NCI-H1105 (cell line): ENCODE results near the gene MGST2.
"Not testable (repeated sequence)": the region's sequence is repeated elsewhere in the genome, so short reads cannot be mapped to it uniquely, and the experiment has no call there.

ENCODE experiments used
- DNase-seq: peaks from one replicate; lab custom pipeline; 2025; lab: John Stamatoyannopoulos, UW

MGST2 gene

DNA sequence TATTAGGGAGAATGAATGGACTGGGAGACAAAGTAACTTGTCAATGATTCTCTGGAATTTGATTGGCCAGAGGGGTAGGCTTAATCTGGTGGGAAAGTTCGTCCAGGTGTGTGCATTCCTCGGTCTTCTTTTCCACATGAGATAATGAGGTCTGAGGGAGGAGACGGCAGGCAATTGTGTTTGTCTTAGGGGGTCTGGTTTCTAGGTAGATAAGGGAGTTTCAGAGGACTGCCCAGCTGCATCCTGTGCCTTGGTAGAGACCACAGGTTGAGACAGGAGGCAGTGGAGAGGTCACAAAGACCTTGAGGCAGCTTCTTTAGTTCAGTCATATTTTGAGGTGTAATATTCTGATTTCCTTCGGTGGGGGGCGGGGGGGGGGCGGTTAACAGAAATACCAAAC is 4.3 kb downstream of the MGST2 start:
- no peak for DNase-seq

DNA sequence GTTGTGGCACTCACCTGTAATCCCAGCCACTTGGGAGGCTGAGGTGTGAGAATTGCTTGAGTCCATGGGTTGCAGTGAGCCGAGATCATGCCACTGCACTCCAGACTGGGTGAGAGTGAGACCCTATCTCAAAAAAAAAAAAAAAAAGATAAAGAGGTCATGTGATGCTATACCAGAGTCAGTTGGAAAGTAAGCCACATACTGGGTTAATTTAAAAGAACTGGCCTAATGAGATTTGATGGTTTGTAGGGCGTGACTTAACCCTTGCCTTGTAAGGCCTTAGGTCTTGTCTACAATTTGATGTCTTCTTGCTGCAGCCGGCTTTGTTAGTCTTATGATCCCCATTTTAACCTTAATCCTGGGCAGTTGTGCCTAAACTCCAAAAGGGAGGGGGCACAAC is 5.2 kb downstream of the MGST2 start:
- DNase-seq: no peak

DNA sequence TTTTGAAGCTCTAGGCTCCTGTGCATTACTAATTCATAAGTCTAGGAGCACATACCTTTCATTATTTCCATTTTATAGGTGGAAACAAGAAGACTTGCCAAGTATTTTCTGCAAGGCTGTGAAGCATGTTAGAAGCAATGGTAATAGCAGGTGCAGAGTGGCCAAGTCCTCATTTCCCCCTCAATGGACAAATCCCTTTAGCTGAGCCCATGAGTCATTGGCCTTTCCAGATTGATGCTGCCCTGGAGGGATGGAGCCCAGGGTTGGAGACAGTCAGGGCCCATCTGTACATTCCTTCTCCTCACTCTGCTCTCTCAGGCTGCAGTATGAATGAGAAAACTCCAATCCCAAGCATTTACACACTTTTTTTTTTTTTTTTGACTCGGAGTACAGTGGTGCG is 6.6 kb downstream of the MGST2 start:
- no peak for DNase-seq

DNA sequence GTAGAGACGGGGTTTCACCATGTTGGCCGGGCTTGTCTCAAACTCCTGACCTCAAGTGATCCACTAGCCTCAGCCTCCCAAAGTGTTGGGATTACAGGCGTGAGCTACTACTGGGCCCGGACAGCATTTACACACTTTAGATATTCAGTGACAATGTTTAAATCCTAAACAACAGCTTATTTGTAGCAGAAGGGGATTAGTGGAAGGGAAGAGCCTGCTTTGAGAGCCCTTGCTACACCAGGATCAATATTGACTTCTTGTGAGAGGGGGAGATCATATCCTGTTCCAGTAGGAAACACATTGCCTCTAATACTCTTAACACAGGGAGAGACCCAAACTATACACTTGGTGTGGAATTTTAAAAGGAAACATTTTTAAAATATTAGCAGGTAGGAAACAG is 7.1 kb downstream of the MGST2 start:
- no peak for DNase-seq

DNA sequence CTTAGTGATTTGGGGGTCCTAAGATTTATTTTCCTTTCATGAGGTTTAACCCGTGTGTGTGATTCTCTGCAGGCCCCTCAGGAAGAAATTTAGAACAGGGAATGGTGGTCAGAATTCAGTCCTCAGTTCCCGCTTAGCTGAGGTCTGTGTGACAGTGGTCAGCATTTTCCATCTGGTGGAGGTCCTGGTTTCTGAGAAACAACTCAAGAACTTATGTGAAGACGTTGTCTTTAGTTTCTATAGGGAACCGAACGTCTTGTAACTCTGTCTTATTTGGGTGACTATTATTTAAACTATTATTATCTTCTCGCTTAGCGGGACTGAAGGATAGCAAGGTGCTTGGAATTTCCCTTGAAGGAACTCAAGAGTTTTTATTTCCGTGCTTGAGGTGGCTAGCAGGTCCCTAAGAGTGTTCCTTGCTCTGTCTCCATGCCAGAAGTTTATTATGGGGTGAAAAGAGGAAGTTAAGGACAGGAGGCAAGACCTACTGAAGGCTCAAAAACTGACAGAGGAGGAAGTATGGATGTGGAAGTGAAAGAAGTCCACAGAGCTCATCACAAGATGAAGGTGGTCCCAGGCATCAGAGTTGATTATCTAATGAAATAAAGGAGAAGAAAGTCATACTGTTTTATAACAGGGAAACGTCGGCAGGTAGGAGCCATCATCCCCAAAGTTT is 9.4 kb downstream of the MGST2 start:
- no peak for DNase-seq

DNA sequence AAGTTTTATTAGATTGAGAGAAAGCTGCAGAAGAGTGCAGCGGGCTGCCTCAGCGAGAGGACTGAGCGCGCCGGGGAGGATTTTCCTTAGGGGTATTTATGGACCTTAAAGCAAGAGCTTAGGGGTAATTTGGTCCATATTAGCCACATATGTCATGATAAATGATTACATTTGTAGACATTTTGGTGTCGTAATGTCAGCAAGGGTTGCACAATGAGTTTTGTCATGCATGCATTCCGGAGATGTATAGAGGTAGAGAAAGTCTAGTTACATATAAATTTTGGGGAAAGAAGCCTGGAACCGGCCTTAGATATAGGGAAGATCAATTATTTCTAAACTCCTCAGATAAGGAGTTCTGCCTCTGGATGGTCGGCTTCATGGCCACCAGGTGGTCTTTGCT is 10.0 kb downstream of the MGST2 start:
- no peak for DNase-seq

DNA sequence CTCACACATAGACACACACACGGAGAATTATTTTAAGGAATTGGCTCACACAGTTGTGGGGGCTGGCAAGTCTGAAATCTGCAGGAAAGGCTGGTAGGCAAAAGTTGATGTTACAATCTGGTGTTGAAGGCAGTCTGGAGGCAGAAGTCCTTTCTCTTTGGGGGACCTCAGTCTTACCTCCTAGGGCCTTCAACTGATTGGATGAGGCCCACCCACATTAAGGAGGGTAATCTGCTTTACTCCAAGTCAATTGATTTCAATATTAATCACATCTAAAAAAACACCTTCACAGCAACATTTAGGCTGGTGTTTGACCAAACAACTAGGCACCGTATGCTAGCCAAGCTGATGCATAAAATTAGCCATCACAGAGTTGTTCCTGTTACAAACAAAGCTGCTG is 10.7 kb downstream of the MGST2 start:
- no peak for DNase-seq

DNA sequence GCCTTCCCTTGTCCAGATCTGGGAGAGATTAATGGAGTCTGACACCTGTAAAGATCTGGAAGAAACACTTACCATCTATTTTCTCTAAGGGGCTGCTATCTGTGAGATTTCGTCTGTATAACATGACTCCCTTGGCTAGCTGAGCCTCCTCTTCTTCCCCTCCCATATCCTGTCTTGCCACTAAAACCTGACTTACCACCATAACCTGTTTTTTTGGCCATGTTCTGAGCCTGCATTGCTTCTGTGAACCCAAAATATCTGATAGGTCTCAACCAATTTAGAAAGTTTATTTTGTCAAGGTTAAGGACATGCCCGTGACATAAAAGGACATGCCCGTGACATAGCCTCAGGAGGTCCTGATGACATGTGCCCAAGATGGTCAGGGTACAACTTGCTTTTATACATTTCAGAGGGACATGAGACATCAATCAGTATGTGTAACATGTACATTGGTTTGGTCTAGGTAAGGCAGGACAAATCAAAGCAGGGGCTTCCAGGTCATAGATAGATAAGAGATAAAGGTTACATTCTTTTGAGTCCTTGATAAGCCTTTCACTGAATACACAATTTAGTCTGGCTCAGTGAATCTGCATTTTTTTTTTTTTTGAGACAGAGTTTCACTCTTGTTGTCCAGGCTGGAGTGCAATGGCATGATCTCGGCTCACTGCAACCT is 11.4 kb downstream of the MGST2 start:
- DNase-seq: no peak

DNA sequence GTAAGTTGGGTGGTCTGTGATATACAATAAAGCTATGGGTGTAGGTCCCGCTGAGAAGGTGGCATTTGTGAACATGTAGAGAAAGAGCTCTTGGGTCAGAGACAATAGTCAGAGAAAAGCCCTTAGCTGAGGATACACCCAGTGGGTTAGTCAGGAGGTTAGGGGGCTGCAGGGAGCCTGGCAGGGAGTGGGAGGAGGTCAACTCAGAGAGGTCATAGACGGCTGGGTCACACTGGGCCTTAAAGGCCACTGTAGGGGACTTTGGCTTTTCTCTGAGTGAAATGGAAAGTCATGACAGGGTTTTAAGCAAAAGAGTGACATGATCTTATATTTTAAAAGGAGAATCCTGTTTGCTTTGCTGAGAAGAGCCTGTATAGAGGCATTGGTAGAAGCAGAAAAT is 16.7 kb downstream of the MGST2 start:
- DNase-seq: no peak

DNA sequence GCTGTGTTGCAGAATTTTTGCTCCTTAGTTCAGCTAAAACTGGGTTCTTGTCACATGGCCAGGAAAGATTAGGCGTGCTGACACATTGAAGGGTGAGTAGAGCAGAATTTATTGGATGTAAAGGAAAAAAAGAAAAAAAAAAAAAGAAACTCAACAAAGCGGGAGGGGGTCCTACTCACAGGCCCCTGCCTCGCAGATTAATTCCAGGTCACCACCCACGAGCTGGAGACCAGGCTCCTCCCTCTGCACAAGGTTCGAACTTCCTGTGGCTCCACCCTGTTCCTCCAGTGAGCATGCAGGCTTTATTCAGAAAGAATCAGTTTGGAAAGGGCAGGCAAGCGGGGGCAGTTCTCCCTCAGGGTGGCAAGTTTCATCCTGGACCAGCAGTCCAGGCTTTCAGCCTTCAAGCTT is 17.1 kb downstream of the MGST2 start:
- no peak for DNase-seq

DNA sequence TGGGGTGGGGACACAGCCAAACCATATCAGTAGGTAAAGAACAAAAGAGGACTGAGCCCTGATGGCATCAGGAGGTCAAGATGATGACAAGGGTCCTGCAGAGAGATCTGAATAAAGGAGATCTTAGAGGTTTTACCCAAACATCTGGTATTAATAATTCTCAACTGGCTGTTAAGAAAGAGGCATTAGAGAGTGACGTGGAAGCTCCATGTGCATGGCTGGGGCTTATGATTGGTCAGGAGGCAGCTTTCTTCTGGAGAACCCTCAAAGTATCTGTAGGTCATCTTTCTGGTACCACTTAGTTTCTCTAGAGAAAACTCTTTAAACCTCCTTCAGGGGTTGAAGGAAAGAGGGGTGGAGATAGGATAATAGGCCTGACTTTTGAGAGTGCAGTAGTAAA is 18.7 kb downstream of the MGST2 start:
- DNase-seq: no peak

DNA sequence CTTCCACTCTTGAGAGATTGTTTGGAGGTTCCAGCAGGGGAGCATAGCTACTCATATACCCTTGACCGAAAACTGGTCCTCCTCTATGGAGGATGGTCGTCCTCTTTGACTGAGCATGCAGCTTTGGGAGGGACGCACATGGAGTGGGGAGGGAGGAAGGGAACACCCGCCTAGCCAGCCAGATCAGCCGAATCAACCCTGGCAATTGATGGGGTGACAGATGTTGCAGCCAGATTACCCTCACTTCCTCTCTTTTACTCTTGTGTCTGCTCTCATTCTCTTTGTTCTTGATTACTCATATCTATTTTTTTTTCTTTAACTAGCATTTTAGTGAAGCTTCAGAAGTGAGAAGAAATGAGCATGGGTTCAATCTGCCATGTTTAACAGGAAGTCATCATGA is 19.6 kb downstream of the MGST2 start:
- no peak for DNase-seq

DNA sequence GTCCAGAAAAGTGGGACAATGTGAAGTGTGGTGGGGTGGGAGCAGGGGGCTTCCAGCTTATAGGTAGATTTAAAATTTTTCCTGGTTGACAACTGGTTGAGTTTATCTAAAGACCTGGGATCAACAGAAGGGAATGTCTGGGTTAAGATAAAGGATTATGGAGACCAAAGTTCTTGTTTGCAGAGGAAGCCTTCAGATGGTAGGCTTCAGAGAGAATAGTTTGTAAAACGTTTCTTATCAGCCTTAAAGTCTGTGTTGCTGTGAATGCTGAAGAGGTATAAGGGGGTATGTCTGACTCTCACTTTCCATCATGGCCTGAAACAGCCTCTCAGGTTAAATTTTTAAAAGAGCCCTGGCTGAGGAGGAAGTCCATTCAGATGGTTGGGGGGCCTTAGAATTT is 20.5 kb downstream of the MGST2 start:
- DNase-seq: no peak

DNA sequence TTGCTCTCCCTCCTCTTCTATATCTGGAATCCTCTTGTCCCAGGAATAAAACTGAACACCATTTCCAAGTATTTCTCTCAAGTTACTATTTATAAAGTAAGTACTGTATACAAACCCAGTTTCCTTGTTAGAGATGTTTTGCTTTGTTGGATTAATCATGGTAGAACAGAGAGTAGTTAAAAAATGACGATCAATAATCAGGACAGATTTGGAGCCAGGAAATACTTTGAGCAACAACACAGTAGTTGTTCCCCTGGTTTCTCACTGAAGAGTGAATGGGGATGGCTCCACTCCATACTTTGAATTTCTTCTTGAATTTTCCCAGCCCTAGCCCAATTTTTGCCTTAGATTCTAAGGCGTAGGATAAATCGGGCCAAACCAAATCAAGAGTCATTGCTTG is 21.4 kb downstream of the MGST2 start:
- DNase-seq: no peak

DNA sequence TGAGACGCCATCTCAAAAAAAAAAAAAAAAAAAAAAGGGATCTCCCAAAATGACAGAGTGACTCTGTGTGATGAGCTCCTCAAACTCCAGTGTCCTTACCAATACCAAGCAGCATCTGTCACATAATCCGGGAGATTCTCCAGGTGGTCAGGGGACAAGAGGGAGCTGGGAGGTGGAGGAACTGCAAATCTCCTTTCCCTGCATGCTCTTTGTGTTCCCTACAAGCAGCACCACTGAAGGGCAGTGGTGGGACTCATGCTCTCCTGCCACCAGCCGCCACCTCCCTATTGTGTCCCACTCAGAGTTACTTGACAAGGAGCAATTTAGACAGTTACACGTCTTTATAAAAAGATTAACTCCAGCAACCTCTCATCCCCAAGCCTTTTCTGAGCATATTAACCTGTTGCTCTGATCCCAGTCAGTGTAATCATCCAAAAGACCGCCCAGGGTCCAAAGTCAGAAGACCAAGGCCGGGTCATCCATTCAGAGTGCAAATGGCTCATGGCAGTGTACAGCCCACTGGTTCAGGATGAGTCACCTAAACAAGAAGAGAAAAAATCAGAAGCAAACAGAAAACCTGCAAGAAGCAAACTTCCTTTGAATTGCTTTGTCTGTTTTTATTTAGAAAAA is 23.6 kb downstream of the MGST2 start:
- DNase-seq: no peak

DNA sequence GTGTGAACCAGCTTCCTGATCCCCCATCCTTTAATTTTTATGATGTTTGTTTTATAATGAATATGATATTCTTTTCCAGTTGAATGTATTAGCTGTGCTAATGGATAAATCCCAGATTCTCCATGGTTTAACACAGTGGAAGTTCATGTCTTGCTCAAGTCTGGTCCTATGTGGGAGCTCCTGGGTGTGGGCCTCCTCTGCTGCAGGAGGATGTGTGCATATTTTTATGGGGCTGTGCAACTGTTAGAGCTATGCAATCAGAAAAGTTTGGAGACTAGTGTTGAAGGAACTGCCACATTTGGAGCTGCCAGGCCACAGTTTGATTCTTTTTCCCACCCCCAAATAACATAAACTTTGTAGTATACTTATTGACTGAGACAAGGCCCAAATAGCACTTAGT is 24.8 kb downstream of the MGST2 start:
- no peak for DNase-seq

DNA sequence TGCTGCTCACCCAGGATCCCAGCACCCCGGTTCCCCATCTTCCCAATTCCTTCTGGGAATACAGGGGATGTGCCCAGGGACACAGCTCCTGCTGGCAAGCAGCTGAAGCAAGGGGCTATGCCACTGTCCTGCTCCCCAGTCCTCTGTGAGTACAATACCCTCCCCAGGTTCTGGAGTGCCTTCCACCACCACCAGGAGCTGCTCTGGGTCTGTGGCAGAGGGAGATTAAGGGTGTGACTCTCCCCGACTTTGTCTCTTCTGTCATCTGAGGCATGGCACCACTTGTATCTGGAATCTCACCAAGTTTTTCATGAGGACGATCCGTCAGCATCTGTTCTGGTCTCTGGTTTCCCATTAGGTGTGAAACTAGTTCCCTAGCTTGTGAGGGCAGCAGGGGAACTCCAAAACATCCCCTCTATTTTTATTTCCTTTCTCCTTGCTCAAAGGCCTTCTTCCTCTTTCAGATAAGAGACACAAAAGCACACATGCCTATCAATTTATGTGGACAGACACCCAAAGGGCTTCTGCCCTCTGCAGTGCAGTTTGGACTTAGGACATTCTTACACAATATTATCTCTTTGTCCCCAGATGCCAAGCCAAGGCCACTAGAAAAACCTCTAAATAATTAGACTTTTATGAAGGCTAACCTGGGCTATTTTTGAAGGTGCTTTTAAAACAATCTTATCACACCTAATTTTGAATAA is 26.8 kb downstream of the MGST2 start:
- DNase-seq: no peak

DNA sequence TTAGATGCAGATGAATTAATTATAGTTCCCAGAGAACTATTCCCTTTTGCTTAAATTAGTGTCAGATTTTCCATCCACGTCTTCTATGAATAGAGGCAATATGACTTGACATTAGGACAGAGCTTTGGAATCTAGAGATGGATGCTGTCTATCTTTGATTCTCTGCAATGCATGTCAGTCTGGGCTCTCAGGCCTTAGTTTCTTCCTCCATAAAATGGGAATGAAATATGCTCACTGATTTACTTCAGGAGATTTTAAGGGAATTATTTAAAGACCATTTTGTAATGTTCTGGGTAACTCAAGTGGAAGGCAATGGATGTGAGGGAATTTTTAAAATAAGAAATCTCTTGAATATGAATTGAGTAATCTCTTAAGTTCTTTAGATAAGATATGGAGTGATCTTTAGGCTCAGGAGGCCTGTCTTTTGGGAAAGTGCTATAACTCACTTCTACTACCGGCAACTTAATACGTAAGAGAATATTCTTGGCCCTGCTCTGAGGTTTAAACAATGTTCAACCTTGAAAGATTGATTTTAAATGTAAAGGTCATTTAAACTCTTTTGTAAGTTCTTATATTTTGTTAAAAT is 29.0 kb downstream of the MGST2 start:
- no peak for DNase-seq

DNA sequence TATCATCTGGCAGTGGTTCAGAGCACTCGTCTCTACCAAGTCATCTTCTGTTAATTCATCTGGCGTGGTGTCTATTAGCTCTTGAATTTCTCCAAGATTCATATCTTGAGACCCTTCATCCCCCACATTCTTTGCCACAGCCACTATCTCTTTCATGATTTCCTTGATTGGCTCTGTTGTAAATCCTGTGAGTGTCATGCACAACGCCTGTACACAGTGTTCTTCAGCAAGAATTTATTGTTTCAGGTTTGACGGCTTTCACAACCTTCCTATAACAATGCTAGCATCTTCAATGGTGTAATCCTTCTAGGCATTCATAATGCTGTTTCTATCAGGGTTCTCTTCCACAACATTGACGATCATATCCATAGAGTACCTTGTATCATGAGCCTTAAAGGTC is 30.9 kb downstream of the MGST2 start:
- no peak for DNase-seq

DNA sequence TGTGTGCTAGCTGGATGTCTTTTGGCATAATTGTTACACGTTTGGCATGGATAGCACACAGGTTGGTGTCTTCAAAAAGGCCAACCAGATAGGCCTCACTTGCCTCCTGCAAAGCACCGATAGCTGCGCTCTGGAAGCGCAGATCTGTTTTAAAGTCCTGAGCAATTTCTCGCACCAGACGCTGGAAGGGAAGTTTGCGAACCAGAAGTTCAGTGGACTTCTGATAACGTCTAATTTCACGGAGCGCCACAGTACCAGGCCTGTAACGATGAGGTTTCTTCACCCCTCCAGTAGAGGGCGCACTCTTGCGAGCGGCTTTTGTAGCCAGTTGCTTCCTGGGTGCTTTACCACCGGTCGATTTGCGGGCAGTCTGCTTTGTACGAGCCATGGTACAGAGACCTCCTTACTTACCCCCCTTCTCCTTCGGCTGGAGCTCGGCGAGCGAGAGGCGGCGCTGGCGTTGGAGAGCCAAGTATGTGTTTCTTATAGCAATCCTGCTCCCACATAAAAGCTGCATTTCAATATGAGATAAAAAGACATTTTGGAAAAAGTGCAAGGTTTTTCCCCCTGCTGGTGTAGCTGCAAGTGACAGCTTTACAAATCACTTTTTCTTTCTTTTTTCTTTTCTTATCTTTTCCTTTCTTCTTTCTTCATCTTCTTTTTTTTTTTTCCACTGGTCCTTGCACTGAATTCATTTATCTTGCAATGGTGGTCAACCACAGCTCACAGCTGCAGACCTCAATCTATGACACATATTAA is 32.7 kb downstream of the MGST2 start:
- DNase-seq: not testable (repeated sequence)

DNA sequence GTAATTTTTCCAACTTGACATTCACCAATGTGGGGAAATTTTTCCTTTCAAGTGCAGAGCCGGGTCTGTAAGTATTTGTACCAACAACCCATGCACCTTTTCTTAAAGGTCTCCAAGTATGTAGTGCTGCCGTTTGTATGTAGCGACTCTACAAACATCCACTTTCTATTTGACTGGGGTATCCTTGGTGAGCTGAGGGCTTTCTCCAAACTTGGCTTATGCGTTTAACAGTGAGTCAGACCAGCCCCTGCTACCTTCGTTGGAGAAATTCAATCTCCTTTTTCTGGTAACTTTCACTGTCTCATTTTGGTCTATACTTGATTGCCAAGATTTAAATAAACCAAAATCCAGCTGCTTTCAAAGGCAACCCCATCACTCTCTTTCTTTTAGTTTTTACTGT is 34.9 kb downstream of the MGST2 start:
- DNase-seq: no peak

DNA sequence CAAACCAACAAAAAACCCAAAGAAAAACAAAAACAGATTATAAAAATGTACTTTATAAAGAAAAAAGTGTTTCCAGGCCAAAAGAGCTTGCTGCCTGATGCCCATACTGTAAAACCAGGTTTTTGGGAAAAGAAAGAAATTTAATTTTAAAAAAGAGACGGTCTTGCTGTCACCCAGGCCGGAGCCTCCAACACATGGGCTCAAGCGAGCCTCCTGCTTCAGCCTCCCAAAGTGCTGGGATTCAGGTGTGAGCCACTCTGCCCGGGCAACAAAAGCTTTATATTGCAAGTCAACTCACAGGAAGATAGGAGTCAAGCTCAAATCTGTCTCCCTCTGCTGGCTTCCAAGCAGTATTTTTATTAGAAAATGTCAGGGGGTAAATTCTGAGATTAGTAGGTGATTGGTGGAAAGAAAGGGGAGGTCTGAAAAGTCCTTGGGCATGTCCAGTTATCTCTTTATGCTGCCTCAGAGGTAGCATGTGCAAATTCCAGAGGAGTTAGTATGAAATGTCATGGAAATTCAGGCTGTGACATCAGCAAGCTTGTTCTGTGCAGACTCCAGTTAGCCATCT is 39.4 kb downstream of the MGST2 start:
- DNase-seq: no peak
